Stomach (tissue), 4 donors: ENCODE measurements around the gene IMP4.

Source experiments
- EP300 ChIP-seq: sonication (generic); formaldehyde crosslinking; IDR thresholded peaks from one replicate; pipeline ENCODE4 v1.6.1; 2017; ENCODE audit warnings: antibody characterized with exemption
- POLR2A ChIP-seq, 4 donors: fragments of 450-650 bp; IDR thresholded peaks; one replicate each; pipeline ENCODE4 v1.6.1; 2016; ENCODE audit warnings: antibody characterized with exemption in 4 of 4, control low read depth in 2 of 4, mild to moderate bottlenecking in 1 of 4, moderate library complexity in 1 of 4
- POLR2AphosphoS5 ChIP-seq, 3 donors: sonication (generic); formaldehyde crosslinking; IDR thresholded peaks; one replicate each; pipeline ENCODE4 v1.6.1; 2016; ENCODE audit warnings: antibody characterized with exemption in 3 of 3
- TF ChIP-seq, protein P1 (sequence below), 7 experiments: fragments of 450-650 bp in 4 of 7; fragments of 200-600 bp in 3 of 7; sonication (generic) in 3 of 7; IDR thresholded peaks; one replicate each; pipeline ENCODE4 v1.5.1; 2016 to 2019; ENCODE audit warnings: antibody characterized with exemption in 7 of 7, control low read depth in 2 of 7, mild to moderate bottlenecking in 1 of 7

DNA sequence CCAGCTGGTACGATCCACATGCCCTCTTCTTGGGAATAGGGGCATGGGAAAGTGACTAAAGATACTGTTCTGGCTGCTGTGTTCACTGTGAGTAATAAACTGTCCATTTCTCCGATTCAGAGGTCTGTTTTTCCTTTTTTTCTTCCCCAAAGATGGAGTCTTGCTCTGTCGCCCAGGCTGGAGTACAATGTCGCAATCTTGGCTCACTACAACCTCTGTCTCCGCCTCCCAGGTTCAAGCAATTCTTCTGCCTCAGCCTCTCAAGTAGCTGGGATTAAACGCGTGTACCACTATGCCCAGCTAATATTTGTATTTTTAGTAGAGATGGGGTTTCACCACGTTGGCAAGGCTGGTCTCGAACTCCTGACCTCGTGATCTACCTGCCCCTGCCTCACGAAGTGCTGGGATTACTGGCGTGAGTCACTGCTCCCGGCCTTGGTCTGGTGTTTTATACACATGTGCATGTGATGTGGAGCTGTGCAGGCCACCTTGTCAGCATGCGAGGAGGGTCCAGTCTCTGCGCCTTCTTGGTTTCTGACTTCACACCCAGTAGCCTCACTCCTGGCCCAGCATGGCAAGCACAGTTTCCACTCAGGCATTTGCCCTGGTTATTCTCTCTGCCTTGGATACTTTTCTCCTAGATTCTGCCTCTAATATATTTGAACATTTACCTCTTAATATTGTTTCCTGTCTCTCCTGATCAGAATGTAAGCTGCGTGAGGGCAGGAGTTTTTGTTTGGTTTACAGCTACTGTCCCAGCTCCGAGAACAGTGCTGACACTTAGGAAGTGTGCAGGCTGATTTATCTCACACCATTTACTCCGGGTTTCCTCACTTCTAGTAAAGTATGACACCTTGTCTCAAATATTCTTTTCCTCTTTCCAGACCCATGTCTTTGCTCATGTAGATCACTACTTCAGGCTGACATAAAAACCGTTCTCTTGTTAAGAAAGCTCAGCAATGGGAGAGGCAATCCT, 32.9 kb downstream of the IMP4 start:
- TF ChIP-seq, protein P1, sequence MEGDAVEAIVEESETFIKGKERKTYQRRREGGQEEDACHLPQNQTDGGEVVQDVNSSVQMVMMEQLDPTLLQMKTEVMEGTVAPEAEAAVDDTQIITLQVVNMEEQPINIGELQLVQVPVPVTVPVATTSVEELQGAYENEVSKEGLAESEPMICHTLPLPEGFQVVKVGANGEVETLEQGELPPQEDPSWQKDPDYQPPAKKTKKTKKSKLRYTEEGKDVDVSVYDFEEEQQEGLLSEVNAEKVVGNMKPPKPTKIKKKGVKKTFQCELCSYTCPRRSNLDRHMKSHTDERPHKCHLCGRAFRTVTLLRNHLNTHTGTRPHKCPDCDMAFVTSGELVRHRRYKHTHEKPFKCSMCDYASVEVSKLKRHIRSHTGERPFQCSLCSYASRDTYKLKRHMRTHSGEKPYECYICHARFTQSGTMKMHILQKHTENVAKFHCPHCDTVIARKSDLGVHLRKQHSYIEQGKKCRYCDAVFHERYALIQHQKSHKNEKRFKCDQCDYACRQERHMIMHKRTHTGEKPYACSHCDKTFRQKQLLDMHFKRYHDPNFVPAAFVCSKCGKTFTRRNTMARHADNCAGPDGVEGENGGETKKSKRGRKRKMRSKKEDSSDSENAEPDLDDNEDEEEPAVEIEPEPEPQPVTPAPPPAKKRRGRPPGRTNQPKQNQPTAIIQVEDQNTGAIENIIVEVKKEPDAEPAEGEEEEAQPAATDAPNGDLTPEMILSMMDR (IDR thresholded peaks at IDR 0.05) = no peak
- TF ChIP-seq EP300 = no peak
- no peak for TF ChIP-seq POLR2AphosphoS5 (IDR thresholded peaks at IDR 0.05)
- TF ChIP-seq POLR2A (IDR thresholded peaks at IDR 0.05) = no peak
